GM12878 (cell line): ENCODE results near the gene GAS2L2. TPM values are rescaled to one million over a fixed set of nuclear protein-coding genes. Genes with fewer than 3 reads are reported as not detected.

ENCODE experiments used
- ATAC-seq: fragments of 200-7000 bp; cut with Tn5 transposase; 3 replicates; pipeline ENCODE4 v1.9.1; 2020; ENCODE audit warnings: mild to moderate bottlenecking, moderate library complexity
- BruUV-seq: library from RNA; stranded (reverse); fragments of 400-500 nt; replicated peaks from 2 replicates; lab custom pipeline; 2021; lab: Mats Ljungman, UMichigan
- CTCF ChIA-PET: fragments of 300-600 bp; sonication (Branson Sonifier 250); formaldehyde crosslinking; extraction: SDS; loops from one replicate; lab custom pipeline; 2021; ENCODE audit warnings: inconsistent platforms; lab: Yijun Ruan, JAX
- POLR2A ChIA-PET: fragments of 350-600 bp; formaldehyde crosslinking; extraction: SDS; loops from one replicate; lab custom pipeline; 2021; ENCODE audit warnings: inconsistent platforms; lab: Charles Lee
- RAD21 ChIA-PET: fragments of 300-600 bp; sonication (Branson Sonifier 250); formaldehyde crosslinking; loops from one replicate; lab custom pipeline; 2023; ENCODE audit warnings: antibody characterized with exemption; ENCODE audit not compliant: unreplicated experiment; lab: Charles Lee
- SMC1A ChIA-PET: fragments of 300-600 bp; sonication (Branson Sonifier 250); formaldehyde crosslinking; loops from one replicate; lab custom pipeline; 2023; ENCODE audit not compliant: unreplicated experiment, uncharacterized antibody; lab: Charles Lee
- DNase-seq: peaks from one replicate; pipeline ENCODE4 v3.0.0-alpha.2; 2011; ENCODE audit warnings: low read depth, low spot score
- FAIRE-seq: peaks from 3 replicates; lab custom pipeline; 2011; peaks lifted over from hg19 to GRCh38; lab: Jason Lieb, UNC
- H2AFZ ChIP-seq: 2 replicates; pipeline ENCODE4 v1.6.0; 2011; ENCODE audit warnings: low read depth, low read length, control low read depth; ENCODE audit not compliant: control insufficient read depth
- H3K27ac ChIP-seq: 2 replicates; pipeline ENCODE4 v1.5.1; 2011; ENCODE audit warnings: control low read depth; ENCODE audit not compliant: control insufficient read depth, insufficient read depth
- H3K27me3 ChIP-seq, 2 experiments: replicated peaks in 1 of 2; 2 replicates each; pipeline versions ENCODE4 v1.6.0 to v1.6.1; 2011; ENCODE audit warnings: low read length in 1 of 2; ENCODE audit not compliant: control insufficient read depth in 2 of 2, insufficient read depth in 2 of 2
- H3K36me3 ChIP-seq, 2 experiments: 2 replicates each; pipeline ENCODE4 v1.5.1; 2011; ENCODE audit warnings: low read length in 1 of 2; ENCODE audit not compliant: control insufficient read depth in 2 of 2, insufficient read depth in 2 of 2
- H3K4me1 ChIP-seq: 2 replicates; pipeline ENCODE4 v1.6.1; 2011; ENCODE audit warnings: mild to moderate bottlenecking, low read length, moderate library complexity, mixed read lengths; ENCODE audit not compliant: control insufficient read depth, insufficient read depth
- H3K4me2 ChIP-seq: 2 replicates; pipeline ENCODE4 v1.6.0; 2011; ENCODE audit warnings: control low read depth; ENCODE audit not compliant: control insufficient read depth, insufficient read depth
- H3K4me3 ChIP-seq: fragments of 200-600 bp; sonication (generic); 2 replicates; pipeline ENCODE4 v1.5.1; 2016
- H3K79me2 ChIP-seq: 2 replicates; pipeline ENCODE4 v1.6.0; 2011; ENCODE audit warnings: low read length; ENCODE audit not compliant: control insufficient read depth, insufficient read depth
- H3K9ac ChIP-seq: 2 replicates; pipeline ENCODE4 v1.8.0; 2011; ENCODE audit warnings: low read length, control low read depth, mixed read lengths; ENCODE audit not compliant: control insufficient read depth, insufficient read depth
- H3K9me3 ChIP-seq: replicated peaks from 3 replicates; pipeline ENCODE4 v1.5.1; 2011; ENCODE audit warnings: mild to moderate bottlenecking, low read length; ENCODE audit not compliant: control insufficient read depth, insufficient read depth
- H4K20me1 ChIP-seq: 2 replicates; pipeline ENCODE4 v1.6.0; 2011; ENCODE audit not compliant: control insufficient read depth, insufficient read depth
- BCLAF1 ChIP-seq: fragments of 450-650 bp; IDR thresholded peaks from 2 replicates; pipeline ENCODE4 v1.6.1; 2017; ENCODE audit warnings: antibody characterized with exemption, mild to moderate bottlenecking, moderate library complexity
- BMI1 ChIP-seq: fragments of 450-650 bp; IDR thresholded peaks from 2 replicates; pipeline ENCODE4 v1.6.1; 2016; ENCODE audit warnings: mild to moderate bottlenecking, moderate library complexity, borderline replicate concordance
- ETV6 ChIP-seq, 2 experiments: fragments of 450-650 bp in 1 of 2; IDR thresholded peaks in 1 of 2; conservative IDR thresholded peaks in 1 of 2; 2 replicates each; pipeline ENCODE4 v1.6.1; 2014; ENCODE audit warnings: antibody characterized with exemption in 1 of 2, borderline replicate concordance in 1 of 2, low read depth in 1 of 2, mild to moderate bottlenecking in 1 of 2, moderate library complexity in 1 of 2
- JUNB ChIP-seq: IDR thresholded peaks from 2 replicates; pipeline ENCODE4 v1.6.1; 2016; ENCODE audit warnings: antibody characterized with exemption, mild to moderate bottlenecking
- MAX ChIP-seq: IDR thresholded peaks from 2 replicates; pipeline ENCODE4 v1.6.1; 2012; ENCODE audit warnings: low read depth, low read length, improper control_type of control experiment
- MEF2B ChIP-seq: fragments of 450-650 bp; IDR thresholded peaks from 2 replicates; pipeline ENCODE4 v1.6.1; 2018; ENCODE audit warnings: mild to moderate bottlenecking, moderate library complexity; ENCODE audit not compliant: partially characterized antibody, poor library complexity, severe bottlenecking
- POLR2AphosphoS2 ChIP-seq: IDR thresholded peaks from 2 replicates; pipeline ENCODE4 v1.6.1; 2011; ENCODE audit warnings: low read depth, mild to moderate bottlenecking, low read length, improper control_type of control experiment, moderate library complexity
- RBBP5 ChIP-seq: fragments of 200-600 bp; sonication (generic); conservative IDR thresholded peaks from 2 replicates; pipeline ENCODE4 v1.6.1; 2016
- RELB ChIP-seq: fragments of 450-650 bp; IDR thresholded peaks from 2 replicates; pipeline ENCODE4 v1.6.1; 2017; ENCODE audit warnings: low read depth, mild to moderate bottlenecking, moderate library complexity
- SMARCA5 ChIP-seq: fragments of 450-650 bp; IDR thresholded peaks from 2 replicates; pipeline ENCODE4 v1.6.1; 2017; ENCODE audit warnings: mild to moderate bottlenecking
- SREBF1 ChIP-seq: IDR thresholded peaks from 2 replicates; pipeline ENCODE4 v1.6.1; 2012; ENCODE audit warnings: mild to moderate bottlenecking, low read length
- TCF3 ChIP-seq: IDR thresholded peaks from 2 replicates; pipeline ENCODE4 v1.6.1; 2012; ENCODE audit warnings: low read depth, mild to moderate bottlenecking, low read length, borderline replicate concordance; ENCODE audit not compliant: insufficient read depth
- YBX1 ChIP-seq: fragments of 450-650 bp; IDR thresholded peaks from 2 replicates; pipeline ENCODE4 v1.6.1; 2016; ENCODE audit warnings: antibody characterized with exemption
- ZBTB4 ChIP-seq: fragments of 450-650 bp; formaldehyde crosslinking; IDR thresholded peaks from 2 replicates; pipeline ENCODE4 v1.4.0; 2022; ENCODE audit warnings: mild to moderate bottlenecking, moderate library complexity
- ZNF217 ChIP-seq: fragments of 450-650 bp; IDR thresholded peaks from 2 replicates; pipeline ENCODE4 v1.6.1; 2017; ENCODE audit warnings: antibody characterized with exemption, mild to moderate bottlenecking
- WGBS: methylation state at CpG from one replicate; pipeline ENCODE4 v1.1.6; 2016; ENCODE audit warnings: low lambda C conversion rate; ENCODE audit not compliant: insufficient replicate concordance, insufficient coverage; ENCODE audit errors: missing lambda C conversion rate; 5-methylcytosine and 5-hydroxymethylcytosine counted together
- in situ Hi-C: fragments of 300-500 bp; cut with MboI; formaldehyde crosslinking; loops from 9 replicates; pipeline ENCODE4 v1.14.3; 2018; ENCODE audit warnings: mixed read lengths
- intact Hi-C: fragments of 100-400 bp; cut with micrococcal nuclease; formaldehyde crosslinking; loops from one replicate; pipeline ENCODE4 v1.14.2; 2022; ENCODE audit not compliant: unreplicated experiment
- polyA plus RNA-seq, 11 experiments: library from polyadenylated mRNA; depleted of rRNA in 4 of 11; unstranded in 6 of 11; stranded (reverse) in 5 of 11; fragments of >200 nt; fragmentation: Nextera tagmentation in 4 of 11; fragmentation: Illumina TruSeq in 1 of 11; extraction: Ambion mirVana in 4 of 11; extraction: Trizol in 1 of 11; gene quantifications; 1 replicate in 1 of 11; 2 replicates in 10 of 11; pipeline versions ENCODE4 v1.2.1 to v1.2.3, GENCODE V29; 2011 to 2016; ENCODE audit warnings: inconsistent platforms in 2 of 11, missing spikeins in 2 of 11, low read depth in 1 of 11
- total RNA-seq, 4 experiments: library from RNA; depleted of rRNA in 3 of 4; stranded (reverse); fragments of >200 nt in 3 of 4; fragmentation: Illumina TruSeq in 1 of 4; extraction: Trizol in 1 of 4; gene quantifications; 2 replicates each; pipeline versions ENCODE4 v1.2.1 to v1.2.3, GENCODE V29; 2013 to 2021

GAS2L2 gene
- total and polyA plus RNA-seq, 10 of the 15 experiments (the other 5 are each of a cell fraction or from before 2014, with no cell fraction given): 0.01 TPM; not detected in 9

GRCh38 chr17:35740216-35740615 is 12.8 kb downstream of the GAS2L2 start:
- WGBS: 35% methylated on average over 7 of the region's 7 CpGs
- no peaks in the 10 kb centered on the region for H4K20me1 ChIP-seq
- RAD21 ChIA-PET: interaction anchor here (0.8 kb wide), 1 partner anchor 61 kb away, joined by 3 read pairs; no protein-coding TSS in a partner anchor
- intact Hi-C loops: loop anchor here (10.0 kb wide), 1 partner anchor 1315 kb away; no protein-coding TSS in a partner anchor
- no peak for TF ChIP-seq SREBF1
- TF ChIP-seq BCLAF1: no peak
- no peak for TF ChIP-seq RELB
- TF ChIP-seq YBX1: no peak
- no peak for TF ChIP-seq TCF3
- TF ChIP-seq ETV6 (conservative IDR thresholded peaks at IDR 0.05 in 1 of 2, IDR thresholded peaks at IDR 0.05 in 1 of 2; ENCODE audit: borderline replicate concordance in 1 of 2, low read depth in 1 of 2): no peak
- no peak for TF ChIP-seq BMI1
- no peak for TF ChIP-seq ZBTB4 (CRISPR knock-in tag)
- TF ChIP-seq POLR2AphosphoS2: no peak
- no peak for TF ChIP-seq ZNF217
- no peak for TF ChIP-seq SMARCA5
- TF ChIP-seq JUNB: no peak
- TF ChIP-seq RBBP5: no peak
- TF ChIP-seq MAX: no peak
- TF ChIP-seq MEF2B: no peak
- TF ChIP-seq, all 136 proteins: peak for 0
- FAIRE-seq (no peak), ATAC-seq (no peak), DNase-seq (no peak)
- H3K4me3 ChIP-seq: no peak overlapping the region
- H3K79me2 ChIP-seq: no peaks in the 10 kb centered on the region
- in situ Hi-C loops: loop anchor here (10.0 kb wide), 1 partner anchor 575 kb away; no protein-coding TSS in a partner anchor
- ChIA-PET CTCF (interaction anchor here (0.5 to 1.4 kb wide), 3 partner anchors 12 to 691 kb away, joined by 3 to 5 read pairs (median 3); no protein-coding TSS in a partner anchor), SMC1A (no interaction called here), POLR2A (no interaction called here)
- peaks cover 0 to 3% of the 10 kb centered on the region in 2 experiments; a peak in 2 of 4 replicates for H3K27me3 ChIP-seq
- no peaks in the 10 kb centered on the region for H3K9me3 ChIP-seq
- H2AFZ ChIP-seq: no peak overlapping the region
- no peak overlapping the region for H3K27ac ChIP-seq
- no peak overlapping the region for H3K9ac ChIP-seq
- H3K36me3 ChIP-seq: no peaks in the 10 kb centered on the region
- H3K4me2 ChIP-seq: no peak overlapping the region
- H3K4me1 ChIP-seq: no peaks in the 10 kb centered on the region
- no TSS peak for BruUV-seq
